ENCODE data around the gene MACROD2.

GRCh38 chr20:15342991-15343523 lies 1347.7 kb downstream of the MACROD2 start:
- TF ChIP-seq POLR2AphosphoS5 (IDR thresholded peaks at IDR 0.05) (no peak), CTCF (IDR thresholded peaks at IDR 0.05) (no peak), POLR2A (IDR thresholded peaks at IDR 0.05) (no peak)
